Dendritic cell treated with granulocyte-macrophage colony-stimulating factor and Interleukin-4, amounts not matched to agents 40 ng/mL and 50 ng/mL, for 4 days (primary cell): ENCODE measurements around the gene IQCE.

Experiments
- H3K27ac Mint-ChIP-seq: one replicate; pipeline ENCODE4 v1.8.0; 2022; ENCODE audit warnings: mild to moderate bottlenecking, mixed read lengths
- H3K27me3 Mint-ChIP-seq: one replicate; pipeline ENCODE4 v1.8.0; 2022; ENCODE audit warnings: mild to moderate bottlenecking, mixed read lengths
- H3K36me3 Mint-ChIP-seq: one replicate; pipeline ENCODE4 v1.8.0; 2022; ENCODE audit warnings: low read depth, mixed read lengths
- H3K4me1 Mint-ChIP-seq: one replicate; pipeline ENCODE4 v1.8.0; 2022; ENCODE audit warnings: low read depth, mixed read lengths
- H3K4me3 Mint-ChIP-seq: one replicate; pipeline ENCODE4 v1.8.0; 2022; ENCODE audit warnings: mild to moderate bottlenecking, moderate library complexity, mixed read lengths
- H3K9me3 Mint-ChIP-seq: one replicate; pipeline ENCODE4 v1.8.0; 2022; ENCODE audit warnings: mixed read lengths
- intact Hi-C: fragments of 100-400 bp; cut with micrococcal nuclease; formaldehyde crosslinking; loops from one replicate; pipeline ENCODE4 v1.15.0; 2022

IQCE gene

GRCh38 chr7:2629746-2630681, 71.2 kb downstream of the IQCE start:
- intact Hi-C loops: loop anchor here (10.0 kb wide), 1 partner anchor 105 kb away; no protein-coding TSS in a partner anchor
- Mint-ChIP-seq H3K36me3 (peaks cover 31% of the 10 kb centered on the region), H3K27me3 (peaks cover 3% of the 10 kb centered on the region), H3K4me3 (no peak overlapping the region), H3K4me1 (peaks cover 40% of the 10 kb centered on the region), H3K27ac (no peak overlapping the region), H3K9me3 (no peaks in the 10 kb centered on the region)

GRCh38 chr7:2631946-2632732, 73.4 kb downstream of the IQCE start, which contains the start of gene TTYH3:
TTYH3 (plus strand) TSS chr7:2631986; CDS start chr7:2632156, 170 bp downstream.
- H3K4me1 Mint-ChIP-seq: peaks cover 58% of the 10 kb centered on the region
- peaks cover 52% of the 10 kb centered on the region for H3K36me3 Mint-ChIP-seq
- intact Hi-C loops: loop anchor here (10.0 kb wide), 1 partner anchor 107 kb away; no protein-coding TSS in a partner anchor
- H3K4me3 Mint-ChIP-seq: peak within 1 kb of the TSS; percentile 99
- H3K27ac Mint-ChIP-seq: peak within 1 kb of the TSS; percentile 100
- no peaks in the 10 kb centered on the region for H3K9me3 Mint-ChIP-seq
- H3K27me3 Mint-ChIP-seq: peaks cover 3% of the 10 kb centered on the region

DNA sequence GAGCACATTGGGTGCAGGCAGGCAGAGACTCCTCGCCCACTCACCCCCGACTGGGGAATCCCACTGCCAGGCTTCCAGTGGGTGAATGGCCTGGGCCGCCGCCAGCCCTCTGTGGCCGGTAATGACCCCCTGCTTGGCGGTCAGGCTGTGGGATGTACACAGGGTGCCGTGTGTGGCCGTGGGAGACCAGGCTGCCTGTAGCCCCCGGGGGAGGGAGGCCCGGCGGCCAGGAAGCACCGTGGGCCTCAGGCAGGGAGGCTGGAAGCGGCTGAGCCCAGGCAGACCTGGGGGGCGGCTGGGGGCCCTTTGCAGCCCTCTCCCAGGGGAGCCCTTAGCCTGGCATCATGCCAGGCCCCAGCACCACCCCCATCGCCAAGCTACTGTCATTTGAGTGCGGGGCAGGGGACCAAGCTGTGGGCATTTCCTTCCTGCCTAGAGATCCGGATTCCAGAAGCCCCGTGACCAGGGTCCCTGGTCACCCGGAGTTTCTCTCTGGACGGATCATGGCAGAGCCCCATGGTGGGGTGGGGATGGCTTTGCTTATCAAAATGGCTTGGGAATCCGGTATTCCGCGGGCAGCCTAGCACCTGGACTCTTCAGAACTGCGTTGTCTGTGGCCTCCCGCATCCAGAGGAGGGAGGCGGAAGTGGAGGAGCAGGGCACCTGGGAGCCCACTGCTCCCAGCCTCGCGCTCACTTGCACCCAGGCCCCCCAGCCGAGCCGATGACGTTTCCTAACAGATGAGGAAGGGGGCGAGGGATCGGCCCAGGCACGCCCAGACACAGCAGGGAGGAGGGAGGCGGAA, 74.2 kb downstream of the IQCE start:
- no peaks in the 10 kb centered on the region for H3K9me3 Mint-ChIP-seq
- intact Hi-C loops: loop anchor here (10.0 kb wide), 1 partner anchor 108 kb away; no protein-coding TSS in a partner anchor
- no peaks in the 10 kb centered on the region for H3K27me3 Mint-ChIP-seq
- peak overlapping the region; percentile 100 for H3K27ac Mint-ChIP-seq
- H3K4me1 Mint-ChIP-seq: peaks cover 61% of the 10 kb centered on the region
- H3K36me3 Mint-ChIP-seq: peaks cover 60% of the 10 kb centered on the region
- peak overlapping the region; percentile 99 for H3K4me3 Mint-ChIP-seq

DNA sequence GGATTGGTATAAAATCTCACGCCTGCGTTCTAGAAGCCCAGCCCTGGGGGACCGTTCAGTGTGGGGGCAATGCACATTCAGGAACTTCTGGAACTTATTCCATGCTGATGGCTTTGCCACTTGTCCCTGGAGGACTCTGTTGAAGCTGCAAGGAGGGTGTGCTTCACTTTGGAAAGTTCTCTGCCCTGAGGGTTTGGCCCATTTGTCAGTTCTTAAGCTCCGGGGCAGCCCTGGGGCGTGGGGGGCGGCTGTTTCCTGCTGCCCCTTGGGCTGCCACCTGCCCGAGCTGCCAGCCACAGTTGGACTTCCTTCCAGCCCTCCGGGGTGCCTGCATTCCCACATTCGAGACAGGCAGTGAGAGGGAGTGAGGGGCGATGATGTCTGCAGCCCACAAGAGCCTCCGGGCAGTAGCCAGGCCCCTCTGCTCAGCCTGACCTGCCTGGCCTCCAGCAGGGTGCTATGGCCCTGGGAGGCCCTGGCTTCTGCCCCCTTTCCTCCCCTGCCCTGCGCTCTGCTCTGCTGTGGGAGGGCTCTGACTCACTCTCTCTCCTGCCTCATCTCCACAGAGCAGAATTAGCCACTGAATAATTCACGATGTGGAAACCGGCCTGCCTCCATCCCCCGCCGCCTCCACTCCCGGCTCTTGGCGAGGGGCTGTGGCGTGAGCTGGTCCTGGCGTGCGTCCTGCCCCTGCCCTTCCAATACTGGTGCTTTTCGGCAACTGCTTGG, 74.9 kb downstream of the IQCE start:
- H3K27ac Mint-ChIP-seq: peak overlapping the region; percentile 100
- intact Hi-C loops: loop anchor here (10.0 kb wide), 1 partner anchor 109 kb away; no protein-coding TSS in a partner anchor
- H3K4me3 Mint-ChIP-seq: peak overlapping the region; percentile 99
- peaks cover 66% of the 10 kb centered on the region for H3K4me1 Mint-ChIP-seq
- H3K9me3 Mint-ChIP-seq: no peaks in the 10 kb centered on the region
- no peaks in the 10 kb centered on the region for H3K27me3 Mint-ChIP-seq
- peaks cover 68% of the 10 kb centered on the region for H3K36me3 Mint-ChIP-seq

DNA sequence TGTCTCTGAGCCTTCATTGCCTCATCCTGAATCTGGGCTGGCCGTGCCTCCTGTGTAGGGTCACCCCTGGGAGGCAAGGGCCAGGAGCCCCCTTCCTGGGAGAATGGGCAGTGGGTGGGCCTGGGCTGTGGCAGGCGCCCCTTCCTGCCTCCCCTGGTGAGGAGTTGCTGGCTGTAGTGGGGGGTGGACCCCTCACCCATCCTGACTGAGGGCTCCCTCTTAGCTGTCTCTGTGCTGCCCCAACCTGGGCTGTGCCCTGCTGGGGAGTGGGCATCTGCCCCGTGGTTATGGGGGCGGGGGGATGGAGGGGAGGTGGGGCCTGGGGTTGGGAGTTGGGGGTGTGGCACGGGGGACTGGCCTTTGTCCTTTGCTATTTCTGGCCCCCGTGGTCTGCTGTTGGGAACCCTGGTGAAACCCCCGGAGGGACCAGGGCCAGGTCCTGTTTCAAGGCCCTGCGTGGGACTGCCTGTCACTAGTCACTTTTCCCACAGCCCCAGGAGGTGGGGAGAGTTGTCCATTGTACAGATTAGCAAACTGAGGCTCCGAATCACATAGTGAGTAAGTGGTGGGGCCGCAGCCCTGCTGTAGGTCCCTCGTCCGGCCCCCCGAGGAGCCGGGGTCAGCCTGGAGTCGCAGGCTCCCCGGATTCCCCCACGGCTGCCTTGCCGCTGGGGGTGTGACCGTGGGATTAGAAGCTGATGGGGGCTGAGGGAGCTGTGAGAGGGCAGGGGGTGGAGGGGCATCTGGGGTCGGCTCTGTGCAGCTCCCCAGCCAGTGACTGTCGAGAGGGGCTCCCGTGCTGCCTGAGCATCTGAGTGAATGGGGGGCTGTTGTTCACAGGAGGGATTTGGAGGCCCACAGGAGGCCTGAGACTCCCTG, 75.7 kb downstream of the IQCE start:
- peak overlapping the region; percentile 99 for H3K4me3 Mint-ChIP-seq
- intact Hi-C loops: loop anchor here (10.0 kb wide), 1 partner anchor 110 kb away; no protein-coding TSS in a partner anchor
- H3K27ac Mint-ChIP-seq: peak overlapping the region; percentile 100
- H3K36me3 Mint-ChIP-seq: peaks cover 76% of the 10 kb centered on the region
- H3K4me1 Mint-ChIP-seq: peaks cover 73% of the 10 kb centered on the region
- no peaks in the 10 kb centered on the region for H3K9me3 Mint-ChIP-seq
- no peaks in the 10 kb centered on the region for H3K27me3 Mint-ChIP-seq

DNA sequence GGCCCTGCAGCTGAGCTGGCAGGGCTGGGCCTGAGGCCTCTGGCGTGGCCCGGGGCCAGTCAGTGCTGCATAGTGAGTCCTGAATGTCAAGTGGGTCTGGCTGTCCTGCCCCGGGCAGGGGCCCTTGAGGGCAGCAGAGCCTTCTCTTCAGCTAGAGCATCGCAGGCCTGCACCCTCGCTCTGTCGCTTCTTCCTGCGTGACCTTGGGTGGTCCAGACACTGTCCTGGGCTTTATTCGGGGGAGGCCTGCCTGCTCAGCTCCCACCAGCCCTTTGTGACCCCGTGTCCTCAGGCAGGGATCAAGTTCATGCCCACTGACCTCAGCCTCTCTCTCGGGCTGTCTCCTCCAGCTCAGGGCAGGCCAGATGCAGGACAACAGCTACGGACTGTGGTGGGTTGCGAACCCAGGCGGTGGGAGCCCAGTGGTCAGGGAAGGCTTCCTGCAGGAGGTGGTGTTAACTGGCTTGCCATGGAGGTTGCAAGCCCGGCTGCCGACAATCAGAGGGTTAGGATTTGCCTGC, 76.4 kb downstream of the IQCE start:
- peak overlapping the region; percentile 100 for H3K27ac Mint-ChIP-seq
- peaks cover 76% of the 10 kb centered on the region for H3K4me1 Mint-ChIP-seq
- intact Hi-C loops: loop anchor here (10.0 kb wide), 1 partner anchor 110 kb away; no protein-coding TSS in a partner anchor
- H3K9me3 Mint-ChIP-seq: no peaks in the 10 kb centered on the region
- peak overlapping the region; percentile 99 for H3K4me3 Mint-ChIP-seq
- H3K36me3 Mint-ChIP-seq: peaks cover 83% of the 10 kb centered on the region
- H3K27me3 Mint-ChIP-seq: no peaks in the 10 kb centered on the region

DNA sequence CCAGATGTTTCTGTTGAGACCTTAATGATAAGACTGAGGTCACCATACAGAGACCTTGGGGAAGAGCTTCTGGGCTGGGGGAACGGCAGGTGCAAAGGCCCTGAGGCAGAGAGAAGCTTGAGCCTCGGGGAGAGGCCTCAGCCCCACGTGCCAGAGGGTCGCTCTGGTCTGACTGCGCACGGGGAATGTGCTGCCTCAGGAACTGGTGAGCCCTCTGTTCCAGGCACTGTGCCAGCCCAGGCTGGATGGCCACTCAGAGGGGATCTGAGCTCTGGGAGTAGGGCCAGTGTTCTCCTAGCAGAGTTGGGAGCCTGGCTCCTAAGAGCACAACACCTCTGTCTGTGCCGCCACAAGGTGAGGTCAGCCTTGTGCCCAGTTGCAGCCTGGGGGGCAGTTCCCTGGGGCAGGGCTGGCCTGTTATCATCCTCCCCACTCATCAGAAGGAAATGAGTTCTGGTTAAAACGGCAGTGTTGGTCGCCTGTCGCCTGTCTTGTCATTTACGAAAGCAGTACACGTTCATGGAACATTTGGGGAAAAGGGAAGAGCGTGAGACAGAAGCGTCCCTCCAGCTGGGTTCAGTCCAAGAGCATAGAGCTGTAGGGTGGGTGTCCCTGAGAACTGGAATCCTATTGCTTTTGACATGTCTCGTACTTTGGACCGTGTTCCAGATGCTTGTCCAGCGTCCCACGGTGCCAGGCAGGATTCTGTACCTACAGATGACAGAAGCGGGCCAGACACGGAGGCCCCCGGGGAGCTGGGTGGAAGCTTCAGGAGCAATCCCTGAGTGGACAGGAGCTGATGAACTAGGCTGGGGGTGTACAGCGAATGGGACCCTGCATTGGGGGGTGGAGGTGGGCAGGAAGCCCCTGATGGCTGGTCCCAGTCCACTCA, 77.3 kb downstream of the IQCE start:
- H3K27ac Mint-ChIP-seq: peak overlapping the region; percentile 100
- peak overlapping the region; percentile 77 for H3K4me3 Mint-ChIP-seq
- H3K27me3 Mint-ChIP-seq: no peaks in the 10 kb centered on the region
- H3K9me3 Mint-ChIP-seq: no peaks in the 10 kb centered on the region
- H3K4me1 Mint-ChIP-seq: peaks cover 82% of the 10 kb centered on the region
- H3K36me3 Mint-ChIP-seq: peaks cover 90% of the 10 kb centered on the region
- intact Hi-C loops: loop anchor here (10.0 kb wide), 1 partner anchor 111 kb away; no protein-coding TSS in a partner anchor

DNA sequence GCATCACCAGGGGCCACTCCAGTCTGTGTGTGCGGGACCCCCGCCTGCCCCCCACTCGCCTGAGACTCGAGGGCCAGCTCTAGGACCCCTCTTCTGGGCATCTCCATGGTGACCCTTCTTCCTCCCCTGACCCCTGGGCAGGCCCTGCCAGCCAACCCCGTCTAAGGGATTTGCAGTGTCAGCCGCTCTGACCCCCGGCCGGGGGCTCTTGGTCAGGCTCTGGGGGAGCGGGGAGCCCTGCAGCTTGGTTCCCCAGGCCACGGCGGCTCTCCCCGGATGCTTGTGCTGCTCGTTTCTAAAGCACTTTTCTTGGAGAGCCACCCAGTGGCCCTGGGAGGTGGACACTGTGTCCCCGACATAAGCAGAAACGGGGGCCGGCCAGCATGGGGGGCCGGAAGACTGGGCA, 78.3 kb downstream of the IQCE start:
- Mint-ChIP-seq H3K9me3 (no peaks in the 10 kb centered on the region), H3K4me3 (peak overlapping the region; percentile 77), H3K36me3 (peaks cover 98% of the 10 kb centered on the region), H3K27me3 (no peaks in the 10 kb centered on the region), H3K27ac (peak overlapping the region; percentile 100), H3K4me1 (peaks cover 88% of the 10 kb centered on the region)
- intact Hi-C loops: loop anchor here (1.0 to 10.0 kb wide), 2 partner anchors 10 to 112 kb away; no protein-coding TSS in a partner anchor

DNA sequence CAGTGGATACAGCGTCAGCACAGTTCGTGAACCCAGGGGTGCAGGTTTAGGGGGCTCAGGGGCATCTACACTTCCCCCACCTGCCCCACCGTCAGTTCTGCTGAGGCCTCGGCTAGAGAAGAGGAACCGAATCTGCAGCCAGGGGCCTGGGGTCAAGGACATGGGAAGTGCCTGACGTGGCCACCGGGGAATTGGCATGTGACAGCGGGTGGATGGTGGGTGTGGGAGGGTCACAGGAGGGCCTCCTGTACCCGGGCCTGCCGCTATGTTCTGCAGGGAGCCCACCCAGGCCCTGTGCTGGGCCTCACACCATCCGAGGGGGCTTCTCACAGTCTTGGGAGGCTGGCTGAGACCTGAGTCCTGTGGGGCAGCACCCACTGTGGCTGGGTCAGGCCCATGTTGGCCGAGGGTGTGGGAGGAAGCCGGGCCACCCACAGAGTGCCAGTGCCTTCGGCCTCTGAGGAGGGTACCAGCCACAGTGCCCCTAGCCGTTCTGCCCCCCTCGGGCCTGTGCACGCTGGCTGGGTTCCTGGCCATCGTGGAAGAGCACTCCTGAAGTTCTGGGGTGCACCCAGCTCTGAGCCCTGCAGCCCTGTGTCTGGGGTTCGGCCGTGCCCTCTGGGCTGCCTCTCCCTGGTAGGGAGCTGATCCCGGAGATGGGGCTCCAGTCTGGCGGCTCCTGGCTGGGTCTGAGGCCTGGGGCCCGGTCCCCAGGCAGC, 78.9 kb downstream of the IQCE start:
- Mint-ChIP-seq H3K4me1 (peaks cover 88% of the 10 kb centered on the region), H3K36me3 (peaks cover 95% of the 10 kb centered on the region), H3K4me3 (peak overlapping the region; percentile 77), H3K27ac (peak overlapping the region; percentile 100), H3K27me3 (no peaks in the 10 kb centered on the region), H3K9me3 (no peaks in the 10 kb centered on the region)
- intact Hi-C loops: loop anchor here (1.0 to 10.0 kb wide), 2 partner anchors 10 to 113 kb away; no protein-coding TSS in a partner anchor

DNA sequence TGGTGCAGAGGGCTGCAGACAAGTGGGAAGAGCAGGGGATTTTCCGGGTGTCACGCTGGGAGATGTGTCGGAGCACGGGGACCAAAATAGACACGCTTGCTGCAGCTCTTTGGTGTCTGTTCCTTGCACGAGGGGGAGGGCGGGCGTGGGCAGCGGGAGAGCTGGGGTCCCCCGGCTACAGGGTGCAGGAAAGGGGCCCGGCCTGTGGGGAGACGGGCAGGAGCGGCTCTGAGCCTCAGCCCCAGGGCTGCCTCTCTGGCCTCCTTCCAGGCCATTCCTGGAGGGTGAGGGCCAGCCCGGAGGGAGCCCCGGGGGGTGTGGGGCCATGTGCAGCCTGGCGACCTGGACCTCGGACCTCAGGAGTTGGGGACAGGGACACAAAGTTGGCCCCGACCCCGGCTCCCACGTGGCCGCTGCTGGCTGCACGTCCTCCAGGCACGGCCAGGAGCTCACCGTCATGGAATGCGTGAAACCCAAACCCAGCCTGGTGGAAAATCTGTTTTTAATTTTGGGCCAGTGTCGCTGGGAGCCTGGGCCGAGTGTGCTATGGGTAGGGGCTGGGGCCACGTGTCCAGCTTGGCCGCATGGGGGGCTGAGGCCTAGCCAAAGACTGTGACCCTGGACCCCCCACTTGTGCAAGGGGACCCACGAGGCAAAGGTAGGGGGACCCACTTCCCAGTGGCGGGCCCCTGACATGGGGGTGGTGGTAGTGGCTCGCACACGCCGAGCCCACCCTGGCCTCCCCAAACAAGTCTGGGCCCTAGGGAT, 79.6 kb downstream of the IQCE start:
- Mint-ChIP-seq H3K4me3 (peak overlapping the region; percentile 77), H3K27me3 (no peaks in the 10 kb centered on the region), H3K4me1 (peaks cover 89% of the 10 kb centered on the region), H3K36me3 (peaks cover 93% of the 10 kb centered on the region), H3K27ac (peak overlapping the region; percentile 100), H3K9me3 (no peaks in the 10 kb centered on the region)
- intact Hi-C loops: loop anchor here (10.0 kb wide), 1 partner anchor 114 kb away; no protein-coding TSS in a partner anchor
